ENCODE measurements around the gene CDK9.

CDK9 gene

DNA sequence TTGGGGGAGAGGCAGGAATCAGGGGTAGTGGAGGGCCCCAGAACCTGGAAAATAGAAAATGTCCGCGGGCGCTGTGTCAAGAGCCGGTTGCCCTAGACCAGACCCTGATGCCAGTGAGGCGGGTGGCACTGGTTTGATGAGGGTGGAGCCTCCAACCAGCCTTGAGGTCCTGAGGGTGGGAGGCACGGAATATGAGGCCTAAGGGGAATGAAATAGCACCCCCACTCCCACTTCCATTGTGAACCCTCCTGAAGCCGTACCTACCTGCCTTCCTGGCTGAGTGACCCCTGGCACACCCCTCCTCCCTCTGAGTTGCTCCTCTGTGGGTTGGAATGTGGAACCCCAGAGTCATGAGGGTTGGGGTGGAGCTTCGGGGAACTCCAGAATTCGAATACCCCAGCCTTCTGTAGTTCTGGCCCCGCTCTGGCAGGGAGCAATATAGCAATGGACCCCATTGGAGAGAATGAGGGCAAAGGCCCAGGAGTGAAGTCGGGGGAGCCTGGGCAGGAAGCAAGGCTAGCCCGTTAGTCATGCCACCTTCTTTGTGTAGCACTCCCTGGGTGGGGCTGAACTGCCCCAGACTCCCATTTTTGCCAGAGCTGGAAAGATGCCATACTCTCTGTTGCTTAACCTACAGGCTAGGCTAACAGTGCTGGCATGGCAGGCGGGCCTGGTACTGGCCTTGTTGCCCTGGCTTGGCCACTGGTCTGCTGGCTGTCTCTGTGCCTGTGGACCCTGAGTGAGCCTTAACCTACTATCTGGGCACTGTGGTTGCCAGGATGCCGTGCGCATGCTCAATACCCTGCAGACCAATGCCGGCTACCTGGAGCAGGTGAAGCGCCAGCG is 17.9 kb downstream of the CDK9 start:
- peak; percentile 37 for DNase-seq (ENCODE audit: low spot score)

DNA sequence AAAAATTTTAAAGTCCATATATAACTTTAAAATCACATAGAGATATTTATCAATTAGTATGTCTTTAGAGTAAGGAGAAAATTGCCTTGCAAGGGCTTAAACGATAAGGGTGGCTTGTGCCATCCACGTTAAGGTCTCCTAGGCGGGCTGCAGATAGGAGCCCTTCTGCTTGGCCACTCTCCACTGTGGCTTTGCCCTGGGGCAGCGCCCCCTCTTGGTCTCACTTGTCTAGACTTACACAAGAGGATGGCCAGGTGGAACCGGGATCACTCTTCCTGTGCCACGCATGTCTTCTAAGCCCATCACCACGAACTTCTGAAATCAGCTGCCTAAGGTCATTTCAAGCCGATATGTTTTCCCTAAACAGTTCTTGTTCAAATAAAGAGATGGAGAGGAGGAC is 19.8 kb downstream of the CDK9 start:
- DNase-seq (ENCODE audit: low spot score) = peak; percentile 44

- DNase-seq (ENCODE audit: low spot score) = no peak
Measured at GRCh38 chr9:127806871-127807270, 21.0 kb downstream of the CDK9 start.

DNA sequence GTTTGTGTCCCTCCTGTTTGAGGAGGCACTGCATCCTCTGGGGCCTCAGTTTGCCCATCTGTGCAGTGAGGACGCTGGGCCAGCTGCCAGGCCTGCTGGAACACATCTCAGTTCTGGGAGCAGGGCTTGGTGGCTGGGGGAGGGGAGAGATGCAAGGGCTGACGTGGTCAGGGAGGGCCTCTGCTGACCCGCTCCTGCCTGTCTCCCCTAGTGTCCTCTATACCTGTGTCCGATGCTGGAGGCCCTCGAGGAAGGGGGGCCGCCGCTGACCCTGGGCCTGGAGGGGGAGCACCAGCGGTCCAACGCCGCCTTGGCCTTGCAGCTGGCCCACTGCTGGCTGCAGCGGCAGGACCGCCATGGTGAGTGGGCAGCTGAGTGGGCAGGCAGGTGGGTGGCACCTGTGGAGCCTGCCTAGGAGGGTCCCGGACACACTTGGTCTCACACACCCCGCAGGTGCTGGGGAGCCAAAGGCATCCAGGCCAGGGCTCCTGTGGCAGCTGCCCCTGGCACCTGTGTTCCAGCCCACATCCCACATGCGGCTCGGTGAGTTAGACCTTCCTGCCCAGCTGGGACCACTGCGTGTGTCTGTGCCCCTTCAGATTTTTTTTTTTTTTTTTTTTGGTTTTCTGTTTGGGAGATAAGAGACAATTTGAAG is 22.6 kb downstream of the CDK9 start:
- peak; percentile 70 for DNase-seq (ENCODE audit: low spot score)

DNA sequence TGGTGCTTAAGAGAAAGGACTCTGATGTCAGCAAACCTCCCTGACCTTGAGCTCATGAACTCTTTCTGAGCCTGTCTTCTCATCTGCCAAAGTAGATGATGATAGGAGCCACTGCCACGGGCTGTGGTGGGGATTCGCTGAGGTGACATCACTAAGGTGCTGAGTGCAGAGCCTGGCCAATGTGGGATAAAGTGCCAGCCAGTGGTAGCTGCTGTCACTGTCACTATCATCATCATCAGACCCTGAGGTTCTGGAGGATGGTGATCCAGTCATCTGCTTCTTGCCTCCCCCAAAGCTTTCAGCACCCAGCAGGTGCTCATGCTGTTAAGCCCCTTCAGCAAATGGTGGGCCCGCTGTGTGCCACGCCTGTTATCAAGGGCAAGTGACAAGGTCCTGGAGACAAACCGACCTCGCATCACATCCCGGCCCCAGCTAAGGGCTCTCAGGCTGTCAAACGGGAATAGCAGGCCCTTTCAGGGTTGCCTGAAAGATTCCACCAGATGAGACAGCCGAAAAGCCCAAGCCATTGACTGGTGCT is 23.2 kb downstream of the CDK9 start:
- no peak for DNase-seq (ENCODE audit: low spot score)

GRCh38 chr9:127809540-127810377 is 23.9 kb downstream of the CDK9 start:
- DNase-seq (ENCODE audit: low spot score) = no peak

- no peak for DNase-seq (ENCODE audit: low spot score)
Measured at GRCh38 chr9:127810378-127811187, 24.7 kb downstream of the CDK9 start.

GRCh38 chr9:127812011-127812410 is 26.2 kb downstream of the CDK9 start:
- no peak for DNase-seq (ENCODE audit: low spot score)

GRCh38 chr9:127812936-127813675 is 27.3 kb downstream of the CDK9 start:
- no peak for DNase-seq (ENCODE audit: low spot score)

DNA sequence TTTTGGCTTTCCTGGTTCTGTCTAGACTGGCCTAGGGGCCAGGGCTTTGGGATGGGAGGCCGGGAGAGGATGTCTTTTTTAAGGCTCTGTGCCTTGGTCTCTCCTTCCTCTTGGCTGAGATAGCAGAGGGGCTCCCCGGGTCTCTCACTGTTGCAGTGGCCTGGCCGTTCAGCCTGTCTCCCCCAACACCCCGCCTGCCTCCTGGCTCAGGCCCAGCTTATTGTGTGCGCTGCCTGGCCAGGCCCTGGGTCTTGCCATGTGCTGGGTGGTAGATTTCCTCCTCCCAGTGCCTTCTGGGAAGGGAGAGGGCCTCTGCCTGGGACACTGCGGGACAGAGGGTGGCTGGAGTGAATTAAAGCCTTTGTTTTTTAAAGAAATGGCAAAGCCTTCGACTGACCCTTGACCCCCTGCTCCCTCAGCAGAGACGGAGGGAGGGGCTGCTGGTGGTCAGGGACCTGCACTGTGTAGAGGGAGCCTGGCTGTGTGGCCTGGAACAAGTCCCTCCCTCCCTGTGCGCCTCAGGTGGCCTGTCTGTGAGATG is 27.9 kb downstream of the CDK9 start:
- no peak for DNase-seq (ENCODE audit: low spot score)

GRCh38 chr9:127814619-127815511 is 29.0 kb downstream of the CDK9 start:
- no peak for DNase-seq (ENCODE audit: low spot score)

DNA sequence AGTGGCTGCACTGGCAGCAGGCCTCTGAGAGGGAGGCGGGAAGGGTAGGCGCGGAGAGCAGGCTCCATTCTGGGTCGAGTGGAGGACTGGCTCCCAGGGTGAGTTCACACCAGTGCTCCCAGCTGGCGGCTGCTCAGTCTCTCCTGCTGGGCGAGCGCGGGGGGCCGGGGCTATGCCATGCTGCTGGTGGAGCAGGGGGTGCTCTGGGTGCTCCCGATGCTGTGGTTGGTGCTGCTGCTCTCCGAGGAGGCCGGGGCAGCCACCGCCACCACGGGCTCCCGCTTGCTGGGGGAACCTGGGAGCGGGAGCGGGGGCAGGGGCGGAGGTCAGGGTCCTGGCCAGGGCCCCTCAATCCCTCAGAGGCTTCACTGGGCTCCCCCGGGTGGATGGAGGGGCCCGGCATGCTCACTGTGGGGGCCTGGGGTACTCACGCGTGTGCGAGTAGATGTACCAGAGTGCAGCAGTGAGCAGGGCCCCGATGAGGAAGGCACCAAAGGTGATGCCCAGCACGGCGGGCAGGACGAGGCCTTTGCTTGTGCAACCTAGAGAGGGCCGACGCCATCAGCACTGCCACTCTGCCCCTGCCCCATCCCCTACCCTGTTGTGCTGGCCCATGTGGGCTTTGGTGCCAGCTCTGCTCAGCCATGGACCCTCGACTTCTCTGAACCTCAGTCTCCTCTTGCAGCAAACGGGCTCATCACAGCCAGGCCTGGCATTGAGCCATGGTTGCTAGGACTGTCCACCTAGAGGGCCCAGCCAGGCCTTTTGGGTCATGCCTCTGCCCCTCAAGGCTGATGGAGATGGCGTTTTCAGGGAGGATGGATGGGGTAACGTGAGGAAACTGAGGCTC is 29.9 kb downstream of the CDK9 start:
- no peak for DNase-seq (ENCODE audit: low spot score)

GRCh38 chr9:127816362-127816725 is 30.5 kb downstream of the CDK9 start:
- DNase-seq (ENCODE audit: low spot score) = no peak

DNA sequence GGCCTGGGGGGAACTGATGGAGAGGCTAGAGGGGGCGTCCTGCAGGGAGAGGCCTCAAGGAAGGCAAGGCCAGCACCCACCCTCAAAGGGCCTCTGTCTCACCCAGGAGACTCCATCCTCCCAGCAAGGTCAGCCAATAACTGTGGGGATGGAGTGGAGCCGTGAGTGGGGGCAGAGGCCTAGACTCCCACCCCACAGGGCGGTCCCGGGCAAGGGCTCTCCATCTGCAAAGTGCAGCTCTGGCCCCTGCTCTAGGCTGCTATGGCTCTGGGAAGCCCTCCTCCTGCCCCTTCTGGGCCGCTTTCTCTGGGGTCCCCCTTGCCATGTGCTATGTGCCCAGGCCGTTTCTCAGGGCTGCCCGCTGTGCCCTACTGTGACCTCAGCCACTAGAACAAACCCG is 30.9 kb downstream of the CDK9 start:
- no peak for DNase-seq (ENCODE audit: low spot score)

- no peak for DNase-seq (ENCODE audit: low spot score)
Measured at GRCh38 chr9:127817881-127818434, 32.1 kb downstream of the CDK9 start.

GRCh38 chr9:127818574-127818973 is 32.7 kb downstream of the CDK9 start:
- DNase-seq (ENCODE audit: low spot score) = no peak

GRCh38 chr9:127822108-127822507 is 36.3 kb downstream of the CDK9 start:
- no peak for DNase-seq (ENCODE audit: low spot score)

- DNase-seq (ENCODE audit: low spot score) = no peak
Measured at GRCh38 chr9:127825319-127826051, 39.7 kb downstream of the CDK9 start.

Measured in NAMALWA (cell line).